HepG2 (cell line): ENCODE results near the gene HELZ. TPM values are rescaled to one million over a fixed set of nuclear protein-coding genes. Genes with fewer than 3 reads are reported as not detected.

Experiments
- AKNA ChIP-seq: sonication (generic); formaldehyde crosslinking; IDR thresholded peaks from 2 replicates; pipeline ENCODE4 v1.4.0; 2020; ENCODE audit warnings: missing genetic modification reagents, borderline replicate concordance
- FOXM1 ChIP-seq: sonication (generic); formaldehyde crosslinking; IDR thresholded peaks from 2 replicates; pipeline ENCODE4 v1.5.0; 2020; ENCODE audit warnings: missing genetic modification reagents
- HIC2 ChIP-seq: sonication (generic); formaldehyde crosslinking; IDR thresholded peaks from 2 replicates; pipeline ENCODE4 v1.9.0; 2022; ENCODE audit warnings: low read depth, missing genetic modification reagents
- KMT2A ChIP-seq: sonication (generic); formaldehyde crosslinking; IDR thresholded peaks from 2 replicates; pipeline ENCODE4 v1.4.0; 2020; ENCODE audit warnings: missing genetic modification reagents
- LBX2 ChIP-seq: sonication (generic); formaldehyde crosslinking; IDR thresholded peaks from 2 replicates; pipeline ENCODE4 v1.5.0; 2020; ENCODE audit warnings: missing genetic modification reagents, mild to moderate bottlenecking, borderline replicate concordance
- MAFF ChIP-seq: IDR thresholded peaks from 2 replicates; pipeline ENCODE4 v1.6.1; 2011; ENCODE audit warnings: low read depth, low read length, improper control_type of control experiment
- NFKB2 ChIP-seq: sonication (generic); formaldehyde crosslinking; IDR thresholded peaks from 2 replicates; pipeline ENCODE4 v1.4.0; 2020; ENCODE audit warnings: missing genetic modification reagents, borderline replicate concordance
- NFRKB ChIP-seq: fragments of 450-650 bp; IDR thresholded peaks from 2 replicates; pipeline ENCODE4 v1.6.1; 2017
- SETDB1 ChIP-seq: sonication (generic); formaldehyde crosslinking; IDR thresholded peaks from 2 replicates; pipeline ENCODE4 v1.5.1; 2020; ENCODE audit warnings: missing genetic modification reagents, mild to moderate bottlenecking, borderline replicate concordance
- TEAD3 ChIP-seq: optimal IDR thresholded peaks from 2 replicates; pipeline ENCODE3; 2016; ENCODE audit warnings: borderline replicate concordance
- TMF1 ChIP-seq: sonication (generic); formaldehyde crosslinking; IDR thresholded peaks from 2 replicates; pipeline ENCODE4 v1.8.1; 2022; ENCODE audit warnings: low read depth, missing genetic modification reagents
- TP53 ChIP-seq: sonication (generic); formaldehyde crosslinking; conservative IDR thresholded peaks from 2 replicates; pipeline ENCODE4 v1.4.0; 2020; ENCODE audit warnings: missing genetic modification reagents
- WIZ ChIP-seq: sonication (generic); formaldehyde crosslinking; IDR thresholded peaks from 2 replicates; pipeline ENCODE4 v1.5.1; 2020; ENCODE audit warnings: mild to moderate bottlenecking, missing genetic modification reagents
- ZBTB7A ChIP-seq: sonication (generic); formaldehyde crosslinking; IDR thresholded peaks from 2 replicates; pipeline ENCODE4 v1.8.0; 2022; ENCODE audit warnings: mild to moderate bottlenecking, missing genetic modification reagents
- ZKSCAN8 ChIP-seq: IDR thresholded peaks from 2 replicates; pipeline ENCODE4 v1.6.1; 2016; ENCODE audit warnings: borderline replicate concordance, missing genetic modification reagents, missing compliant biosample characterization
- ZNF136 ChIP-seq: sonication (generic); formaldehyde crosslinking; IDR thresholded peaks from 2 replicates; pipeline ENCODE4 v1.8.1; 2022; ENCODE audit warnings: low read depth, mild to moderate bottlenecking, moderate library complexity, missing genetic modification reagents
- ZNF337 ChIP-seq: sonication (generic); formaldehyde crosslinking; IDR thresholded peaks from 2 replicates; pipeline ENCODE4 v1.5.1; 2020; ENCODE audit warnings: missing genetic modification reagents, low read depth, mild to moderate bottlenecking, borderline replicate concordance
- ZNF362 ChIP-seq: sonication (generic); formaldehyde crosslinking; IDR thresholded peaks from 2 replicates; pipeline ENCODE4 v1.4.0; 2020; ENCODE audit warnings: missing genetic modification reagents, mild to moderate bottlenecking, borderline replicate concordance
- ZNF468 ChIP-seq: sonication (generic); formaldehyde crosslinking; IDR thresholded peaks from 2 replicates; pipeline ENCODE4 v1.8.0; 2022; ENCODE audit warnings: mild to moderate bottlenecking, moderate library complexity, missing genetic modification reagents
- ZNF691 ChIP-seq: sonication (generic); formaldehyde crosslinking; IDR thresholded peaks from 2 replicates; pipeline ENCODE4 v1.4.0; 2020; ENCODE audit warnings: missing genetic modification reagents, low read depth, mild to moderate bottlenecking, borderline replicate concordance
- ZSCAN5A ChIP-seq: sonication (generic); formaldehyde crosslinking; IDR thresholded peaks from 2 replicates; pipeline ENCODE4 v1.8.0; 2022; ENCODE audit warnings: mild to moderate bottlenecking, missing genetic modification reagents, borderline replicate concordance
- polyA plus RNA-seq, 8 experiments: library from polyadenylated mRNA; depleted of rRNA in 3 of 8; stranded (reverse) in 7 of 8; unstranded in 1 of 8; fragments of >200 nt; fragmentation: Illumina TruSeq in 4 of 8; extraction: Trizol in 4 of 8; gene quantifications; 2 replicates each; pipeline versions ENCODE4 v1.2.1 to v1.2.3, GENCODE V29; 2011 to 2016; ENCODE audit warnings: low read depth in 4 of 8, missing spikeins in 1 of 8, mixed read lengths in 1 of 8; ENCODE audit not compliant: insufficient read depth in 1 of 8
- total RNA-seq, 5 experiments: library from RNA; depleted of rRNA; stranded (reverse); fragments of >200 nt; fragmentation: Illumina TruSeq; extraction: Trizol; gene quantifications; 2 replicates each; pipeline ENCODE4 v1.2.3, GENCODE V29; 2016; ENCODE audit warnings: low read depth in 1 of 5

Gene HELZ
- total and polyA plus RNA-seq, 2 of the 13 experiments (the other 11 are each of a cell fraction or from before 2014, with no cell fraction given), result 35.3 to 52.4 TPM

GRCh38 chr17:67246403-67246652 lies 1.3 kb upstream of the HELZ start (continued):
- TF ChIP-seq ZNF691 (CRISPR knock-in tag) (0 out of 2 replicates have a peak, but pooled peaks have one; percentile 19), NFRKB (no peak), ZSCAN5A (CRISPR knock-in tag) (no peak), TMF1 (no peak), TP53 (CRISPR knock-in tag) (no peak), TEAD3 (CRISPR knock-in tag) (no peak), KMT2A (no peak), ZNF362 (CRISPR knock-in tag) (0 out of 2 replicates have a peak, but pooled peaks have one; percentile 16), ZNF136 (CRISPR knock-in tag) (0 out of 2 replicates have a peak, but pooled peaks have one; percentile 13), WIZ (no peak), ZKSCAN8 (CRISPR knock-in tag) (no peak), ZNF468 (no peak), HIC2 (CRISPR knock-in tag) (no peak), MAFF (no peak), ZNF337 (CRISPR knock-in tag) (no peak), FOXM1 (CRISPR knock-in tag) (no peak), NFKB2 (CRISPR knock-in tag) (no peak), AKNA (no peak), SETDB1 (CRISPR knock-in tag) (no peak), LBX2 (CRISPR knock-in tag) (no peak), ZBTB7A (CRISPR knock-in tag) (no peak)
